Keratinocyte (primary cell): ENCODE measurements around the gene KIF5A. TPM values are rescaled to one million over a fixed set of nuclear protein-coding genes. Genes with fewer than 3 reads are reported as not detected.
A peak's percentile ranks its signal among the peaks of the same experiment; 100 is the strongest.

Source experiments
- DNase-seq: peaks from one replicate; pipeline ENCODE4 v3.0.0-alpha.2; 2011; ENCODE audit warnings: low read depth, missing footprints, low spot score
- FAIRE-seq: peaks from 2 replicates; lab custom pipeline; 2011; peaks lifted over from hg19 to GRCh38; lab: Jason Lieb, UNC
- H2AFZ ChIP-seq: 2 replicates; pipeline ENCODE4 v1.6.0; 2012; ENCODE audit warnings: low read length, control low read depth, inconsistent platforms; ENCODE audit not compliant: control insufficient read depth
- H3K27ac ChIP-seq: 2 replicates; pipeline ENCODE4 v1.5.1; 2011; ENCODE audit warnings: low read length; ENCODE audit not compliant: control insufficient read depth, insufficient read depth
- H3K27me3 ChIP-seq: 3 replicates; pipeline ENCODE4 v1.6.0; 2011; ENCODE audit warnings: low read length; ENCODE audit not compliant: control insufficient read depth, insufficient read depth; ENCODE audit errors: extremely low read depth
- H3K36me3 ChIP-seq, 2 experiments: 2 replicates in 1 of 2; 3 replicates in 1 of 2; pipeline ENCODE4 v1.5.1; 2011; ENCODE audit warnings: low read length in 2 of 2, mild to moderate bottlenecking in 1 of 2; ENCODE audit not compliant: control insufficient read depth in 2 of 2, insufficient read depth in 2 of 2; ENCODE audit errors: extremely low read depth in 1 of 2
- H3K4me1 ChIP-seq: 3 replicates; pipeline ENCODE4 v1.5.1; 2011; ENCODE audit warnings: low read length; ENCODE audit not compliant: control insufficient read depth, insufficient read depth; ENCODE audit errors: extremely low read depth
- H3K4me2 ChIP-seq: 3 replicates; pipeline ENCODE4 v1.6.0; 2011; ENCODE audit warnings: low read depth, low read length; ENCODE audit not compliant: control insufficient read depth, insufficient read depth; ENCODE audit errors: extremely low read depth
- H3K4me3 ChIP-seq, 3 experiments: fragments of 200-600 bp in 1 of 3; sonication (generic) in 1 of 3; 2 replicates in 2 of 3; 3 replicates in 1 of 3; pipeline ENCODE4 v1.5.1; 2011 to 2016; ENCODE audit warnings: low read length in 3 of 3, mild to moderate bottlenecking in 3 of 3, control low read depth in 2 of 3, inconsistent platforms in 1 of 3, low read depth in 1 of 3, mixed read lengths in 1 of 3, mixed run types in 1 of 3, moderate library complexity in 1 of 3; ENCODE audit not compliant: control insufficient read depth in 2 of 3, insufficient read depth in 2 of 3; ENCODE audit errors: extremely low read depth in 1 of 3
- H3K79me2 ChIP-seq: 2 replicates; pipeline ENCODE4 v1.6.0; 2012; ENCODE audit warnings: low read length; ENCODE audit not compliant: control insufficient read depth, insufficient read depth
- H3K9ac ChIP-seq: 3 replicates; pipeline ENCODE4 v1.6.0; 2011; ENCODE audit warnings: low read length; ENCODE audit not compliant: control insufficient read depth, insufficient read depth; ENCODE audit errors: extremely low read depth
- H3K9me1 ChIP-seq: 3 replicates; pipeline ENCODE4 v1.6.0; 2011; ENCODE audit warnings: low read length; ENCODE audit not compliant: control insufficient read depth, insufficient read depth; ENCODE audit errors: extremely low read depth
- H3K9me3 ChIP-seq: 2 replicates; pipeline ENCODE4 v1.5.1; 2012; ENCODE audit warnings: low read depth, low read length; ENCODE audit not compliant: control insufficient read depth
- H4K20me1 ChIP-seq: 3 replicates; pipeline ENCODE4 v1.6.0; 2011; ENCODE audit warnings: low read length; ENCODE audit not compliant: control insufficient read depth, insufficient read depth; ENCODE audit errors: extremely low read depth
- CTCF ChIP-seq, 3 experiments: IDR thresholded peaks in 1 of 3; conservative IDR thresholded peaks in 1 of 3; optimal IDR thresholded peaks in 1 of 3; 2 replicates in 2 of 3; 3 replicates in 1 of 3; pipeline versions ENCODE3 to v1.5.1; 2011; ENCODE audit warnings: low read length in 3 of 3, mild to moderate bottlenecking in 3 of 3, moderate library complexity in 2 of 3, control low read depth in 1 of 3, inconsistent platforms in 1 of 3; ENCODE audit not compliant: insufficient read depth in 2 of 3; ENCODE audit errors: extremely low read depth in 1 of 3
- EZH2 ChIP-seq: IDR thresholded peaks from one replicate; pipeline ENCODE4 v1.6.1; 2012; ENCODE audit warnings: inconsistent platforms, mild to moderate bottlenecking, low read length, moderate library complexity
- dilution Hi-C: fragments of 300-500 bp; cut with MboI; formaldehyde crosslinking; loops from one replicate; pipeline ENCODE4 v1.7.0; 2020; ENCODE audit warnings: low sequenced_read_pairs; ENCODE audit not compliant: extremely low pct_ligation_motif_present
- polyA plus RNA-seq, 5 experiments: library from polyadenylated mRNA; depleted of rRNA in 3 of 5; stranded (reverse) in 3 of 5; stranded (forward) in 1 of 5; unstranded in 1 of 5; fragments of >200 nt; gene quantifications; 1 replicate in 1 of 5; 2 replicates in 3 of 5; 3 replicates in 1 of 5; pipeline versions ENCODE4 v1.2.1 to v1.2.3, GENCODE V29; 2011 to 2012; ENCODE audit warnings: missing spikeins in 2 of 5, low read depth in 1 of 5, low replicate concordance in 1 of 5

Gene KIF5A
- polyA plus RNA-seq, 1 donor (not counting 4 experiments of a cell fraction or from before 2014, with no cell fraction given) = 0.05 TPM

DNA sequence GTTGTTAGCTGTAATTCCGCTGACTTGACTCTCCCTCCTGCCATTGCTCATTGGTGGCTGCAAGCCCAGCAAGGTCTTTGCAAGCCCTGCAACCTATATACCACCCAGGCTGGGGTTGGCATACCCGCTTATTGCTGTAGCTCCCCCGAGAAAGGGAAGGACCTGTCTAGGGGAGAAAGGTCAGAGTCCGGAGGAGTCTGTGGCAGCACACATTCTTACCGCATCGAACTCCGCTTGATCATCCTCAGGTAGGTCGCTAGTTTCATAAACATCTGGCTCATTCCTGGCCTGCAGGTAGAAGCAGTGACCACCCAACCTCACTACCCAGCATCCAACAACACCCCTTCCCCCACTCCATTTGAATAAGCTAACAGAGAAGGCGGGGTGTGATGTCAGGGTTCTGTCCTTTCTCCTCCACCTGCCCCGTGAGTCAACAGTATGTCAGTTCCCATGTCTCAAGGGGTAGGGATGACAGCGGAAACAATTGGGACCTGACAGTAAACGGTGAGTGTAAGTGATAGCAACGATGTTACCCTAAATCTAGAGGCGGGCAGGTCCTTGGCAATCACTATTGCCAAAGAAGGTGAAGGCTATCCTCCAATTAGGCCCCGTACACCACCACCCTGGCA, 3.9 kb upstream of the KIF5A start:
- TF ChIP-seq EZH2 (no peak), CTCF (optimal IDR thresholded peaks at IDR 0.05 in 1 of 3, IDR thresholded peaks at IDR 0.05 in 1 of 3, conservative IDR thresholded peaks at IDR 0.05 in 1 of 3; ENCODE audit: extremely low read depth in 1 of 3, insufficient read depth in 2 of 3, low read length in 3 of 3) (no peak)
- peaks cover 20% of the 10 kb centered on the region for H3K4me1 ChIP-seq
- H3K9me3 ChIP-seq = no peaks in the 10 kb centered on the region
- peaks cover 12 to 13% of the 10 kb centered on the region in 2 experiments for H3K36me3 ChIP-seq
- peak overlapping the region; percentile 93 for H3K9ac ChIP-seq
- peak overlapping the region; percentile 19 for H2AFZ ChIP-seq
- dilution Hi-C loops = no loop called here
- H4K20me1 ChIP-seq = peaks cover 7% of the 10 kb centered on the region
- peak overlapping the region; percentile 95 for H3K4me2 ChIP-seq
- DNase-seq = no peak
- H3K9me1 ChIP-seq = peaks cover 3% of the 10 kb centered on the region
- FAIRE-seq = peak; percentile 82
- peaks cover 26% of the 10 kb centered on the region for H3K27me3 ChIP-seq
- H3K4me3 ChIP-seq = peak overlapping the region; percentile 84 to 98 (median 93)
- H3K79me2 ChIP-seq = peaks cover 33% of the 10 kb centered on the region
- peak overlapping the region; percentile 87 for H3K27ac ChIP-seq

DNA sequence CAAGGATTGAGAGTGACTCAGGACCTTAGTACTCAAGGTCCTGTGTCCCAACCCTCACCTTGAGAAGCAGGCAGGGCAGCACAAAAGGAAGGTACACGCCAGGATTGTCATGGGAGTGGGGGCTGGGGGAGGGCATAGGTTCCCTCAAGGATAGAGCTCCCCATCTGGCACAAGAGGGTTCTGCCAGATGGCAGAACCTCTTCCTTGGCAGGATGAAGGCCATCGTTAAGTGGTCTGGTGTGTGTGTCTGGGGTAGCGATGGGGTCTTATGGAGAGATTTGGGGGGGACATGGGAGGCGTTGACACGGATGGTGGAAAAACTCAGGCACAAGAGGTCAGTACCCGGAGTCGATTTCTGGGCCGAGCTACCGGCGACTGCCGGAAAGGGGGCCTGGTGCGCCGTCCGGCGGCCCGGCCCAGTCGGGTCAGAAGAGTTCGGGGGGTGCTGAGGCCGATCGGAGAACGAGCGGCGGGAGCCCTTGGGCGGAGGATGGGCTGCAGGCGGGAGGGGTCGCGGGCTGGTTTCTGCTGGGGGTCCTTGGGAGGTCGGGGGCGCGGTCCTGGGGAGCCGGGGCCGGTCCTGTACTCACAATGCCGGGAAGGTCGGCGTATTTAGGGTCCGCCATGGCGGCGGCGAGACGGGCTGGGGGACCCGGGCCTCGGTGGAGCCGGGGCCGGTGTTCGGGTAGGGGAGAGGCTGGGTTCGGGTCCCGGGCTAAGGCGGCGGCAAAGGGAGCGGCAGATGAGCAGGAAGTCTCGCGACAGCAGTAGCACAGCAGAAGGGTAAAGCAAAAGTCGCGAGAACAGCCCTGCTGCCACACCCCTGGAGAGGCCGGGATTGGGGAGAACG, 3.2 kb upstream of the KIF5A start, which contains the start of gene DCTN2:
Gene DCTN2, minus strand, starts transcription at position 755 of the 850 bp plus-strand sequence. Its CDS starts 129 bp downstream, at position 626.
- peak; percentile 20 to 41 (median 35) for TF ChIP-seq CTCF (optimal IDR thresholded peaks at IDR 0.05 in 1 of 3, IDR thresholded peaks at IDR 0.05 in 1 of 3, conservative IDR thresholded peaks at IDR 0.05 in 1 of 3; ENCODE audit: extremely low read depth in 1 of 3, insufficient read depth in 2 of 3, low read length in 3 of 3)
- no peak for TF ChIP-seq EZH2
- Histone ChIP-seq H3K4me3 (peak within 1 kb of the TSS; percentile 84 to 98 (median 93)), H2AFZ (peak within 1 kb of the TSS; percentile 73), H3K9me3 (no peaks in the 10 kb centered on the region), H3K27ac (peak within 1 kb of the TSS; percentile 87), H3K4me1 (peaks cover 20% of the 10 kb centered on the region), H3K4me2 (peak within 1 kb of the TSS; percentile 95), H3K9ac (peak within 1 kb of the TSS; percentile 93), H3K79me2 (peaks cover 33% of the 10 kb centered on the region), H4K20me1 (peaks cover 7% of the 10 kb centered on the region), H3K9me1 (peaks cover 3% of the 10 kb centered on the region), H3K27me3 (peaks cover 26% of the 10 kb centered on the region), H3K36me3 (peaks cover 8% of the 10 kb centered on the region in 2 experiments)
- DNase-seq (peak; percentile 79), FAIRE-seq (no peak)
- dilution Hi-C loops = no loop called here
